Measurements from ENCODE around the gene SOX18. TPM values are rescaled to one million over a fixed set of nuclear protein-coding genes. Genes with fewer than 3 reads are reported as not detected.

Gene SOX18
- total and polyA plus RNA-seq, 2 experiments from 2014 or later, result 0.21 TPM; not detected in 1

- no peak for TF ChIP-seq REST (IDR thresholded peaks at IDR 0.05; ENCODE audit: unreplicated experiment)
Observed at GRCh38 chr20:64055893-64056638, 6.6 kb upstream of the SOX18 start (continued).

GRCh38 chr20:64055396-64055892, 6.0 kb upstream of the SOX18 start:
- Mint-ChIP-seq H3K4me3 (no peak overlapping the region), H3K27ac (no peak overlapping the region)

More at GRCh38 chr20:64055396-64055892, 6.0 kb upstream of the SOX18 start:
- peaks cover 6% of the 10 kb centered on the region; the same call in 1 of the 2 replicates for H3K4me1 ChIP-seq (ENCODE audit: insufficient read depth)
- H4K20me1 ChIP-seq (replicated peaks; ENCODE audit: insufficient read depth), result no peaks in the 10 kb centered on the region
- no peak overlapping the region for H3K27ac ChIP-seq (ENCODE audit: low read depth)
- ATAC-seq, result no peak
- Mint-ChIP-seq H3K36me3 (ENCODE audit: low read depth) (no peaks in the 10 kb centered on the region), H3K27me3 (ENCODE audit: insufficient read depth, low read depth, poor library complexity) (peaks cover 33% of the 10 kb centered on the region), H3K9me3 (no peaks in the 10 kb centered on the region), H3K4me1 (peaks cover 32% of the 10 kb centered on the region)
- H3K4me2 ChIP-seq, result no peak overlapping the region
- TF ChIP-seq STAT1 (IDR thresholded peaks at IDR 0.05; ENCODE audit: unreplicated experiment) (no peak), ETS1 (IDR thresholded peaks at IDR 0.05) (no peak), JUNB (IDR thresholded peaks at IDR 0.05; ENCODE audit: unreplicated experiment) (no peak), CTCF (conservative IDR thresholded peaks at IDR 0.05; ENCODE audit: low read depth in 2 of 2) (no peak), POLR2AphosphoS5 (IDR thresholded peaks at IDR 0.05; ENCODE audit: low read depth) (no peak), CREB1 (CRISPR knock-in tag; IDR thresholded peaks at IDR 0.05; ENCODE audit: low read depth) (no peak)
- DNase-seq (ENCODE audit: low spot score), result no peak
- H3K4me3 ChIP-seq, result no peak overlapping the region
- peaks cover 7% of the 10 kb centered on the region for H3K27me3 ChIP-seq (ENCODE audit: insufficient read depth)
- H3K36me3 ChIP-seq (ENCODE audit: insufficient read depth), result no peaks in the 10 kb centered on the region
- H2AFZ ChIP-seq, result no peak overlapping the region
- no peaks in the 10 kb centered on the region for H3F3A ChIP-seq (replicated peaks; ENCODE audit: low read depth)
- H3K9me2 ChIP-seq (ENCODE audit: insufficient read depth), result no peaks in the 10 kb centered on the region
- H3K79me2 ChIP-seq (replicated peaks; ENCODE audit: insufficient read depth), result no peaks in the 10 kb centered on the region

Measured in GM23338 (cell line).